Trophoblast cell (in vitro differentiated cells and primary cell): Measurements from ENCODE around the gene C8G.

Source experiments
- DNase-seq, 2 donors: peaks; one replicate each; pipeline ENCODE4 v3.0.0-alpha.2; 2016
- H2AFZ ChIP-seq: 2 replicates; pipeline ENCODE4 v1.6.1; 2013; ENCODE audit warnings: low read length, moderate library complexity, mild to moderate bottlenecking; ENCODE audit not compliant: insufficient read depth, poor library complexity
- H2AK5ac ChIP-seq: 2 replicates; pipeline ENCODE4 v1.6.1; 2013; ENCODE audit warnings: mild to moderate bottlenecking, low read length
- H2BK120ac ChIP-seq: 2 replicates; pipeline ENCODE4 v1.6.1; 2013; ENCODE audit warnings: low read length, mild to moderate bottlenecking, moderate library complexity; ENCODE audit not compliant: insufficient read depth, poor library complexity
- H2BK12ac ChIP-seq: 2 replicates; pipeline ENCODE4 v1.6.1; 2013; ENCODE audit warnings: mild to moderate bottlenecking, low read length, moderate library complexity
- H2BK5ac ChIP-seq: 2 replicates; pipeline ENCODE4 v1.6.1; 2013; ENCODE audit warnings: low read length, low read depth, moderate library complexity, mild to moderate bottlenecking; ENCODE audit not compliant: poor library complexity
- H3K14ac ChIP-seq: 2 replicates; pipeline ENCODE4 v1.6.1; 2013; ENCODE audit warnings: mild to moderate bottlenecking, low read length
- H3K18ac ChIP-seq: 2 replicates; pipeline ENCODE4 v1.6.1; 2013; ENCODE audit warnings: mild to moderate bottlenecking, low read length
- H3K23ac ChIP-seq: 2 replicates; pipeline ENCODE4 v1.6.1; 2013; ENCODE audit warnings: low read length
- H3K27ac ChIP-seq: 2 replicates; pipeline ENCODE4 v1.5.1; 2013; ENCODE audit warnings: low read depth, mild to moderate bottlenecking, inconsistent platforms, low read length, moderate library complexity
- H3K27me3 ChIP-seq: 2 replicates; pipeline ENCODE4 v1.6.1; 2013; ENCODE audit warnings: inconsistent platforms, mild to moderate bottlenecking, low read length, moderate library complexity; ENCODE audit not compliant: insufficient read depth
- H3K36me3 ChIP-seq, 2 experiments: 1 replicate in 1 of 2; 2 replicates in 1 of 2; pipeline ENCODE4 v1.6.1; 2013; ENCODE audit warnings: low read length in 2 of 2, mild to moderate bottlenecking in 2 of 2, moderate library complexity in 1 of 2; ENCODE audit not compliant: insufficient read depth in 2 of 2, control insufficient read depth in 1 of 2
- H3K4ac ChIP-seq: 2 replicates; pipeline ENCODE4 v1.6.1; 2013; ENCODE audit warnings: low read depth, mild to moderate bottlenecking, low read length, moderate library complexity
- H3K4me1 ChIP-seq, 2 experiments: 1 replicate in 1 of 2; 2 replicates in 1 of 2; pipeline ENCODE4 v1.6.1; 2013; ENCODE audit warnings: low read length in 2 of 2, mild to moderate bottlenecking in 2 of 2, moderate library complexity in 1 of 2; ENCODE audit not compliant: insufficient read depth in 2 of 2, control insufficient read depth in 1 of 2
- H3K4me2 ChIP-seq: 2 replicates; pipeline ENCODE4 v1.6.1; 2013; ENCODE audit warnings: inconsistent platforms, mild to moderate bottlenecking, low read length, moderate library complexity
- H3K4me3 ChIP-seq: 2 replicates; pipeline ENCODE4 v1.5.1; 2013; ENCODE audit warnings: mild to moderate bottlenecking, low read depth, low read length, inconsistent platforms
- H3K79me1 ChIP-seq: one replicate; pipeline ENCODE4 v1.6.1; 2013; ENCODE audit warnings: low read length
- H3K79me2 ChIP-seq: 2 replicates; pipeline ENCODE4 v1.6.1; 2013; ENCODE audit warnings: low read length, mild to moderate bottlenecking; ENCODE audit not compliant: control insufficient read depth, insufficient read depth, poor library complexity
- H3K9ac ChIP-seq: 2 replicates; pipeline ENCODE4 v1.6.1; 2013; ENCODE audit warnings: mild to moderate bottlenecking, low read length
- H3K9me3 ChIP-seq: 2 replicates; pipeline ENCODE4 v1.6.1; 2013; ENCODE audit warnings: low read depth, mild to moderate bottlenecking, control low read depth, inconsistent platforms, low read length; ENCODE audit not compliant: insufficient read depth
- H4K12ac ChIP-seq: 2 replicates; pipeline ENCODE4 v1.6.1; 2013; ENCODE audit warnings: low read depth, mild to moderate bottlenecking, low read length, moderate library complexity
- H4K8ac ChIP-seq: 2 replicates; pipeline ENCODE4 v1.6.1; 2013; ENCODE audit warnings: low read depth, mild to moderate bottlenecking, low read length, moderate library complexity
- H4K91ac ChIP-seq: one replicate; pipeline ENCODE4 v1.6.1; 2013; ENCODE audit warnings: low read depth, mild to moderate bottlenecking, low read length, moderate library complexity
- WGBS: extraction: QIAGEN DNeasy Blood & Tissue Kit; methylation state at CpG from one replicate; pipeline ENCODE4 v1.1.7; 2013; ENCODE audit warnings: missing lambda C conversion rate; ENCODE audit not compliant: insufficient read length, insufficient coverage; ENCODE audit errors: extremely low coverage; 5-methylcytosine and 5-hydroxymethylcytosine counted together

Gene C8G

DNA sequence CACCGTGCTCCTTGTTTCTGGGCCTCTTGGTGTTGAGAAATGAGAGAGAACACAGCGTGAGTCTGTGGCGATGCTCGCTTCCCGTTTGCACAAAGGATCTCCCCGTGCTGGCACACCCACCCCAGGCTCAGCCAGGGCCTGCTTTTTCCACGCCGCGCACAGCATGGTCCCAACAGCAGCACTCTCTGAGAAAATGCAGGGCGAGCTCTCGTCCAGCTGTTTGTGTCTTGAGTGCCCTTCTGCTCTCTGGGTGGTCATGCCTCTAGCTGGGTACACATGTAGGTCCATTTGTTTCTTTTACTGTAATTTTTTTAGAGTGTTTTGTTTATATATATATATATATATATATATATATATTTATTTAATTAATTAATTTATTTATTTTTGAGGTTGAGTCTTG, 27.1 kb upstream of the C8G start:
- H3K36me3 ChIP-seq, result peaks cover 60 to 73% of the 10 kb centered on the region in 2 experiments
- H3K4ac ChIP-seq, result no peak overlapping the region
- H4K12ac ChIP-seq, result no peak overlapping the region
- H2BK5ac ChIP-seq, result no peak overlapping the region
- no peak overlapping the region for H2BK120ac ChIP-seq
- H3K23ac ChIP-seq, result no peak overlapping the region
- H3K27ac ChIP-seq, result no peak overlapping the region
- no peak overlapping the region for H2AK5ac ChIP-seq
- no CpG with 5 or more reads among the region's 11 CpGs for WGBS
- no peak overlapping the region for H4K91ac ChIP-seq
- no peak overlapping the region for H3K14ac ChIP-seq
- H3K4me1 ChIP-seq, result no peaks in the 10 kb centered on the region
- no peaks in the 10 kb centered on the region for H3K79me2 ChIP-seq
- H3K9me3 ChIP-seq, result peaks cover 4% of the 10 kb centered on the region
- DNase-seq, result no peak
- no peak overlapping the region for H2BK12ac ChIP-seq
- H4K8ac ChIP-seq, result no peak overlapping the region
- no peak overlapping the region for H2AFZ ChIP-seq
- H3K79me1 ChIP-seq, result no peaks in the 10 kb centered on the region
- no peak overlapping the region for H3K4me2 ChIP-seq
- H3K4me3 ChIP-seq, result no peak overlapping the region
- no peak overlapping the region for H3K9ac ChIP-seq
- H3K18ac ChIP-seq, result no peak overlapping the region
- H3K27me3 ChIP-seq, result no peaks in the 10 kb centered on the region

DNA sequence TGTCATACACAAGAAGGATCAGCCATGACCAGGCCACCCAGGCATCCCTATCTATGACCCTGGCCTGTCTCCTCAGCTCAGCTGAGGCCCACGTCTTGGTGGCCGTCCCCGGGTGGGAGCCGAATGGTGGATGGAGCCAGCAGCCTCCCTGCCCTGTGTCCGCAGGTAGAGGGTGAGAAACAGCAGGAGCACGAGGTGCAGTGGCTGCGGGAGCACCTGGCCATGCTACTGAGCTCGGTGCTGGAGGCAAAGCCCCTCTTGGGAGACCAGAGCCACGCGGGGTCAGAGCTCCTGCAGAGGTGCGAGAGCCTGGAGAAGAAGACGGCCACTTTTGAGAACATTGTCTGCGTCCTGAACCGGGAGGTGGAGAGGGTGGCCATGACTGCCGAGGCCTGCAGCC, 25.0 kb upstream of the C8G start:
- no peak overlapping the region for H3K27ac ChIP-seq
- WGBS, result no CpG with 5 or more reads among the region's 15 CpGs
- H2AFZ ChIP-seq, result no peak overlapping the region
- H3K9me3 ChIP-seq, result peaks cover 4% of the 10 kb centered on the region
- no peak overlapping the region for H4K8ac ChIP-seq
- no peak overlapping the region for H3K9ac ChIP-seq
- no peak overlapping the region for H4K12ac ChIP-seq
- no peak for DNase-seq
- H3K79me1 ChIP-seq, result no peaks in the 10 kb centered on the region
- no peak overlapping the region for H2BK12ac ChIP-seq
- H2BK120ac ChIP-seq, result no peak overlapping the region
- H2BK5ac ChIP-seq, result no peak overlapping the region
- no peaks in the 10 kb centered on the region for H3K79me2 ChIP-seq
- no peak overlapping the region for H4K91ac ChIP-seq
- no peak overlapping the region for H2AK5ac ChIP-seq
- H3K27me3 ChIP-seq, result no peaks in the 10 kb centered on the region
- H3K36me3 ChIP-seq, result peaks cover 62 to 71% of the 10 kb centered on the region in 2 experiments
- H3K4me1 ChIP-seq, result peaks cover 0 to 1% of the 10 kb centered on the region in 2 experiments
- H3K14ac ChIP-seq, result no peak overlapping the region
- H3K23ac ChIP-seq, result no peak overlapping the region
- no peak overlapping the region for H3K4me3 ChIP-seq
- no peak overlapping the region for H3K18ac ChIP-seq
- no peak overlapping the region for H3K4ac ChIP-seq
- H3K4me2 ChIP-seq, result no peak overlapping the region

- H3K4me1 ChIP-seq, result peaks cover 4 to 7% of the 10 kb centered on the region in 2 experiments
- H3K79me2 ChIP-seq, result no peaks in the 10 kb centered on the region
- no peak overlapping the region for H3K4me2 ChIP-seq
- no peaks in the 10 kb centered on the region for H3K27me3 ChIP-seq
- no peak overlapping the region for H3K23ac ChIP-seq
- no peak for DNase-seq
- no peak overlapping the region for H4K91ac ChIP-seq
- H3K9ac ChIP-seq, result no peak overlapping the region
- no peak overlapping the region for H4K12ac ChIP-seq
- no peak overlapping the region for H2BK5ac ChIP-seq
- H2BK120ac ChIP-seq, result no peak overlapping the region
- no peak overlapping the region for H3K18ac ChIP-seq
- H3K27ac ChIP-seq, result no peak overlapping the region
- H3K36me3 ChIP-seq, result peaks cover 60 to 71% of the 10 kb centered on the region in 2 experiments
- no peak overlapping the region for H2AFZ ChIP-seq
- H3K4me3 ChIP-seq, result no peak overlapping the region
- no peak overlapping the region for H2BK12ac ChIP-seq
- H3K4ac ChIP-seq, result no peak overlapping the region
- peaks cover 1% of the 10 kb centered on the region for H3K79me1 ChIP-seq
- H3K9me3 ChIP-seq, result peaks cover 4% of the 10 kb centered on the region
- no peak overlapping the region for H2AK5ac ChIP-seq
- no peak overlapping the region for H3K14ac ChIP-seq
- H4K8ac ChIP-seq, result no peak overlapping the region
- WGBS, result no CpG with 5 or more reads among the region's 14 CpGs
These were observed 24.3 kb upstream of the C8G start for GRCh38 chr9:136920734-136921231.

DNA sequence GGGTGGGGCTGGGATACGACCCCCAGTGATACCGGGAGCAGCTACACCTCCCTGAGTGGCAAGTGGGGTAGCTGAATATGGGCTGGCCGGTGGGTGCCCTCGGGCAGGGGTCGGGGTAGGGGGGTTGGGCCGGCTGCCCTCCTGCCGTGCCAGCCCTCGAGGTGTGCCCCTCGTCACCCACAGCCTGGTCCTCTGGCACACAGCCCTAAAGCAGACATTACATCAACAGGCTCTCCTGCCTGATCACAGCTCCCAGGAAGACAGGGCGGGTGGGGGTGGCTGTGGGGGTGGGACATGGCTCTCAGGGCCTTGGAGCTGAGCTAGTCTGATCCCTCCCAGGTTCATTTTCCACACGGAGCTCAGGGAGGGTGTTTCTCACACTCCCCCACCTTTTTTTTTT, 23.7 kb upstream of the C8G start:
- H2BK5ac ChIP-seq, result no peak overlapping the region
- no peak overlapping the region for H3K27ac ChIP-seq
- H4K12ac ChIP-seq, result no peak overlapping the region
- no peak for DNase-seq
- H3K79me1 ChIP-seq, result peaks cover 5% of the 10 kb centered on the region
- no peak overlapping the region for H2BK120ac ChIP-seq
- H3K14ac ChIP-seq, result no peak overlapping the region
- no peak overlapping the region for H2BK12ac ChIP-seq
- H3K18ac ChIP-seq, result no peak overlapping the region
- no peak overlapping the region for H4K91ac ChIP-seq
- no peaks in the 10 kb centered on the region for H3K27me3 ChIP-seq
- no peak overlapping the region for H3K23ac ChIP-seq
- no peak overlapping the region for H2AFZ ChIP-seq
- no peaks in the 10 kb centered on the region for H3K79me2 ChIP-seq
- H3K4me3 ChIP-seq, result no peak overlapping the region
- H3K9ac ChIP-seq, result no peak overlapping the region
- peaks cover 4% of the 10 kb centered on the region for H3K9me3 ChIP-seq
- no peak overlapping the region for H4K8ac ChIP-seq
- no peak overlapping the region for H2AK5ac ChIP-seq
- WGBS, result no CpG with 5 or more reads among the region's 11 CpGs
- no peak overlapping the region for H3K4ac ChIP-seq
- H3K36me3 ChIP-seq, result peaks cover 59 to 71% of the 10 kb centered on the region in 2 experiments
- H3K4me1 ChIP-seq, result peaks cover 8 to 11% of the 10 kb centered on the region in 2 experiments
- H3K4me2 ChIP-seq, result no peak overlapping the region
